Measurements from ENCODE around the gene GTF2H2.
"Not testable (repeated sequence)": the region's sequence is repeated elsewhere in the genome, so short reads cannot be mapped to it uniquely, and the experiment has no call there.

- not testable (repeated sequence) for TF ChIP-seq CTCF (IDR thresholded peaks at IDR 0.05; ENCODE audit: low read length); EZH2phosphoT487 (IDR thresholded peaks at IDR 0.05; ENCODE audit: low read length); EZH2 (optimal IDR thresholded peaks at IDR 0.05; ENCODE audit: low read depth, low read length)
Measured at GRCh38 chr5:71006983-71007382, 60.5 kb downstream of the GTF2H2 start.
